BE2C (cell line): ENCODE measurements around the gene CCL25.

Source experiments
- DNase-seq: peaks from one replicate; pipeline ENCODE4 v3.0.0-alpha.2; 2020
- H3K27me3 ChIP-seq: fragments of 250-450 bp; sonication (Bioruptor Pico); 2 replicates; pipeline ENCODE4 v1.5.1; 2020; ENCODE audit warnings: mild to moderate bottlenecking
- H3K36me3 ChIP-seq: fragments of 250-450 bp; sonication (Bioruptor Pico); 2 replicates; pipeline ENCODE4 v1.5.1; 2020; ENCODE audit warnings: mild to moderate bottlenecking
- H3K4me1 ChIP-seq: fragments of 250-450 bp; sonication (Bioruptor Pico); 2 replicates; pipeline ENCODE4 v1.5.1; 2020
- H3K4me3 ChIP-seq: 2 replicates; pipeline ENCODE4 v1.5.1; 2011; ENCODE audit warnings: low read depth, low read length
- H3K9me3 ChIP-seq: fragments of 250-450 bp; sonication (Bioruptor Pico); 2 replicates; pipeline ENCODE4 v1.5.1; 2020
- TF ChIP-seq, protein P1 (sequence below): IDR thresholded peaks from 2 replicates; pipeline ENCODE4 v1.5.1; 2012; ENCODE audit warnings: mild to moderate bottlenecking, low read depth, low read length

Gene CCL25

DNA sequence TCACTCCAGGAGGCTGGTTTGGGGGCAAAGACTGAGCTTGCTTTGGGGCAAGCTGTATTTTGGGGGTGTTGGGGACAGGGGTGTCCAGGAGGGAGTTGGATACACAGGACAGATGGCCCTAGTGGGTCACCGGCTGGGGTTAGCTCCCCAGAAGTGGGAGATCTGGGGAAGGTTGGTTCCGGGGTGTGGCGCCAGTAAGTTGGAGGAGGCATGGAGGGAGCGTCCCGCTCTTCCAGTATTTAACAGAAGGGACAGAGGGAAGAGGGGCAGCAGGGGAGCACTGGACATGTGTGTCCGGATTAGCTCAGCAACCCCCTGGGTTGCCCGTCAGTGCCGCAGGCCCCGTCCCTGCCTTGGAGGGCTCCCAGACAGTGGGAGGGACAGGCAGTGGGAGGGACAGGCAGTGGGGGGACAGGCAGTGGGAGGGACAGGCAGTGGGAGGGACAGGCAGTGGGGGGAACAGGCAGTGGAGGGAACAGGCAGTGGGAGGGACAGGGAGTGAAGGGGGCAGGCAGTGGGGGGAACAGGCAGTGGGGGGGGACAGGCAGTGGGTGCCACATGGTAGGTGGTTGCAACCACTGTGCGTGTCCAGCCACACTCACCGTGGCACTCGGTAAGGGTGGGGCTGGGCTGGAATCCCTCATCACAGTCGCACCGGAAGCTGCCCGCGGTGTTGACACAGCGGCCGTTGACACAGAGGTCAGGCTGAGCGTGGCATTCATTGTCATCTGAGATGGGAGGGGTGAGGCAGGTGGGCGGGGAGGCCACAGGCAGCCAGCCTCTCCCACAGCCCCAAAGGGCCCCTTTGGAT, 33.2 kb downstream of the CCL25 start:
- Histone ChIP-seq H3K4me3 (no peak overlapping the region), H3K27me3 (no peaks in the 10 kb centered on the region), H3K4me1 (no peaks in the 10 kb centered on the region), H3K36me3 (no peaks in the 10 kb centered on the region), H3K9me3 (no peaks in the 10 kb centered on the region)
- TF ChIP-seq, protein P1, sequence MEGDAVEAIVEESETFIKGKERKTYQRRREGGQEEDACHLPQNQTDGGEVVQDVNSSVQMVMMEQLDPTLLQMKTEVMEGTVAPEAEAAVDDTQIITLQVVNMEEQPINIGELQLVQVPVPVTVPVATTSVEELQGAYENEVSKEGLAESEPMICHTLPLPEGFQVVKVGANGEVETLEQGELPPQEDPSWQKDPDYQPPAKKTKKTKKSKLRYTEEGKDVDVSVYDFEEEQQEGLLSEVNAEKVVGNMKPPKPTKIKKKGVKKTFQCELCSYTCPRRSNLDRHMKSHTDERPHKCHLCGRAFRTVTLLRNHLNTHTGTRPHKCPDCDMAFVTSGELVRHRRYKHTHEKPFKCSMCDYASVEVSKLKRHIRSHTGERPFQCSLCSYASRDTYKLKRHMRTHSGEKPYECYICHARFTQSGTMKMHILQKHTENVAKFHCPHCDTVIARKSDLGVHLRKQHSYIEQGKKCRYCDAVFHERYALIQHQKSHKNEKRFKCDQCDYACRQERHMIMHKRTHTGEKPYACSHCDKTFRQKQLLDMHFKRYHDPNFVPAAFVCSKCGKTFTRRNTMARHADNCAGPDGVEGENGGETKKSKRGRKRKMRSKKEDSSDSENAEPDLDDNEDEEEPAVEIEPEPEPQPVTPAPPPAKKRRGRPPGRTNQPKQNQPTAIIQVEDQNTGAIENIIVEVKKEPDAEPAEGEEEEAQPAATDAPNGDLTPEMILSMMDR = no peak
- DNase-seq = no peak

DNA sequence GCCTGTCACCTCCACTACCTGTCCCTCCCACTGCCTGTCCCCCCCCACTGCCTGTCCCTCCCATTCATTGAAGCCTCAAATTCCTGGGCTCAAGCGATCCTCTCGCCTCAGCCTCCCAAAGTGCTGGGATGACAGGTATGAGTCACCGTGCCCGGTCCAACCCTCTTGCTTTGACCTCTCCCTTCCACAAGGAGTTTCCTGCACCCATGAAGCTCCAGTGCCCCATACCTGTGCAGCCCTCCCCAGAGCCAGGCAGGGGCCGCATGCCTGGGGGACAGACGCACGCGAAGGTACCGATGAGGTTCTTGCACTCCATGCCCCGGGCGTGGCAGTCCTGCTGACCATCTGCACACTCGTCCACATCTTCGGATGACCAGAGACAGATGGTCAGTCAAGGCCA, 34.3 kb downstream of the CCL25 start:
- no peak for DNase-seq
- TF ChIP-seq, protein P1 = no peak
- H3K4me1 ChIP-seq = no peaks in the 10 kb centered on the region
- H3K36me3 ChIP-seq = no peaks in the 10 kb centered on the region
- no peaks in the 10 kb centered on the region for H3K9me3 ChIP-seq
- H3K4me3 ChIP-seq = no peak overlapping the region
- H3K27me3 ChIP-seq = no peaks in the 10 kb centered on the region

DNA sequence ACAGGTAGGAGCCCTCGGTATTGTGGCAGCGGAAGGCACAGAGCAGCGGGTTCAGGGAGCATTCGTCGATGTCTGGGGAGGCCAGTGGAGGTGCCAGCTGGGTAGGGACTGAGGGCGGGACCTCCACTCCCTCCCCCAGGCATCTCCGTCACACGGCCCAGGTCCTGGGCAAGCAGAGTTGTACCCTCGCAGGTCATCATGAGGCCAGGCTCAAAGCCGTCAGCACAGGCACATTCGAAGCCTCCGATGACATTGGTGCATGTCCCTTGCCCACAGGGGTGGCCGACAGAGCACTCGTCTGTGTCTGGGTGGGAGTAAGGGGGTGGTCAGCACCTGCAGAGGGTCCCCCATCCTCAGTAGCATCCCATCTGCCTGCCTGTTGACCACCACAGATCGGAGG, 35.3 kb downstream of the CCL25 start:
- Histone ChIP-seq H3K27me3 (no peaks in the 10 kb centered on the region), H3K4me3 (no peak overlapping the region), H3K4me1 (no peaks in the 10 kb centered on the region), H3K36me3 (no peaks in the 10 kb centered on the region), H3K9me3 (no peaks in the 10 kb centered on the region)
- TF ChIP-seq, protein P1 = no peak
- no peak for DNase-seq

DNA sequence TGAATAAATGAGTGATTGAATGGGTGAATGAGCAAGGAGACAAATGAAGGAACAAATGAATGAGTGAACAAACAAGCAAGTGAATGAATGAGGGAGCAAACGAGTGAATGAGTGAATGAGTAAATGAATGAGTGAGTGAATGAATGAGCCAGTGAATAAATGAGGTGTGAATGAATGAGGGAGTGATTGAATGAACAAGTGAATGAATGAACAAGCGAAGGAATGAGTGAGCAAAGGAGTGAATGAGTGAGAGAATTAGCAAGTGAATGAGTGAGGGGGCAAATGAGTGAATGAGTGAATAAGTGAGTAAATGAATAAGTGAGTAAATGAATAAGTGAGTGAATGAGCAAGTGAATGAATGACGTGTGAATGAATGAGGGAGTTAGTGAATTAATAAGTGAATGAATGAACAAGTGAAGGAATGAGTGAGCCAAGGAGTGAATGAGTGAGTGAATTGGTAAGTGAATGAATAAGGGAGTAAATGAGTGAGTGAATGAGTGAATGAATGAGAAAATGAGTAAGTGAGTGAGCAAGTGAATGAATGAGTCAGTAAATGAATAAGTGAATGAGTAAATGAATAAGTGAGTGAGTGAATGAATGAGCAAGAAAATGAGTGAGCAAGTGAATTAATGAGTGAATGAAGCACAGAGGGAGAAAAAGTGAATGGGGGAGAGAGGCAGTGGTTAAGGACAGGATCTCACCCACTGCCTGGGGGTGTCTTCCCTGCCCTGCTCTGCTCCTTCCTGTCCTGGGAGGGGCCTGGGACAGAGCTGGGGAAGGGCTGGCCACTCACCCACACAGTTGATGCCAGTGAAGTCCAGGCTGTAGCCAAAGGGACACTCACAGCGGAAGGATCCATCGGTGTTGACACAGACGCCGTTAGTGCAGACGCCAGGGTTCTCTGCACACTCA, 36.4 kb downstream of the CCL25 start:
- Histone ChIP-seq H3K36me3 (no peaks in the 10 kb centered on the region), H3K27me3 (no peaks in the 10 kb centered on the region), H3K4me3 (no peak overlapping the region), H3K4me1 (no peaks in the 10 kb centered on the region), H3K9me3 (no peaks in the 10 kb centered on the region)
- TF ChIP-seq, protein P1 = no peak
- no peak for DNase-seq

DNA sequence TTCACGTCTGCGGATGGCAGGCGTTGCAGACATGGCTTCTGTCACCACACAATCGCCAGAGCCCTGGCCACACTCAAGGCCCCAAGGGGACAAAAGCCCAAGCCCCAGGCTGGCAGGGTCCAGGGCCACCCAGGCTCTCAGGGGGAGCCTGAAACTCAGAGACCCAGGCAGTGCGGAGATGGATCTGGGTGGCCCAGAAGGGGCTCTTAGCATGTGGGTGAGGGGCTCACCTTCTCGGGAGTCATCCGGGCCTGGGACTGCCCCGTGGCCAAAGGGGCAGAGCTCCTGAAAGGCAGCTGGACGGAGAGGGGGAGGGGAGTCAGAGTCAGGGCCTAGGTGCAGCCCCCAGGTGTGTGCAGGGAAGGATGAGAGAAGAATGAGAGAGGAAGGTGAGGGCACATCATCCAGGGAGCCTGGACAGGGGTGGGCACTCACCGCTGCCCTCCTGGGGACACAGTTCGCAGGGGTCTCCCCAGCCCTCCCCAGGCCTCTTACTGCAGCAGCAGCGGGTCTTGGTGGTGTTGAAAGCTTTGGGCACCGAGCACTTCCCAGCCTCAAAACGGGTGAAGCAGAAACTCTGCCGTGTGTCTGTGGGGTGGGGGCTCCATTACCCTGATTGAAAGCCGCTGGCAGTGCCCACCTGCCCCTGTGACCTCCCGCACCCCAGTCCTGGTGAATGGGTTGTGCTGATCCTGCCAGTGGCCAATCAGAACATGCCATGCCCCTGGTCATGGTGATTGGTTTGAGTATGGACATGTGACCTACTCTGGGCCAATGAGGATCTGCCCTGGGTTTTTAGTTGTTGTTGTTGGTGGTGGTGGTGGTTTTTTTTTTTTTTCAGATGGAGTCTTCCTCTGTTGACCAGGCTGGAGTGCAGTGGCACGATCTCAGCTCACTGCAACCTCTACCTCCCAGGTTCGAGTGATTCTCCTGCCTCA, 37.4 kb downstream of the CCL25 start:
- no peaks in the 10 kb centered on the region for H3K36me3 ChIP-seq
- no peaks in the 10 kb centered on the region for H3K9me3 ChIP-seq
- no peak for DNase-seq
- no peak overlapping the region for H3K4me3 ChIP-seq
- TF ChIP-seq, protein P1 = no peak
- no peaks in the 10 kb centered on the region for H3K27me3 ChIP-seq
- no peaks in the 10 kb centered on the region for H3K4me1 ChIP-seq
